ENCODE measurements around the gene PLGLB1.
"Not testable (repeated sequence)": the region's sequence is repeated elsewhere in the genome, so short reads cannot be mapped to it uniquely, and the experiment has no call there.

Gene PLGLB1

GRCh38 chr2:87021744-87022143 lies at the start of gene PLGLB1:
Gene PLGLB1 (minus strand): TSS chr2:87021844. CDS start chr2:87021783, 61 bp downstream.
- not testable (repeated sequence) for DNase-seq (ENCODE audit: low spot score)

DNA sequence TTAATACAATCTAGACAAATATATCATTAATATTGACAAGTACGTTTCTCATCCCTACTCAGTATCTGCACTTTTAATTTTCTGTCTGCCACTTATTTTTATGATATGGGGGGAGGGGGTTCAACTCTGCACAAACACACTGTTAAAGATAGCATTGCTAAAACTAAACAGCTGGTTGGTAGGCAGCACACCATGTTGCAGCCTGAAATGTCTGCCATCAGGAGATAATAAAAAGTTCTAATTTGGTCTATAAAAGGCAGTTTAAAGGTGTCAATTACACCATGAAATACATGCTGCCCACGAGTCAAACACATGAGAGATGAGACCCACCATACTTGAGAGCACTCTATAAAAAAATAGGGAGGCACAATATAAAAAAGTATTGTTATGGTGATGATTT lies 42.7 kb upstream of the PLGLB1 start:
- DNase-seq (ENCODE audit: low spot score): not testable (repeated sequence)

GRCh38 chr2:87063431-87063830 lies 41.8 kb upstream of the PLGLB1 start:
- not testable (repeated sequence) for DNase-seq (ENCODE audit: low spot score)

- DNase-seq (ENCODE audit: low spot score): not testable (repeated sequence)
Observed at GRCh38 chr2:87061519-87061918, 39.9 kb upstream of the PLGLB1 start.

GRCh38 chr2:87057606-87058005 lies 36.0 kb upstream of the PLGLB1 start:
- DNase-seq (ENCODE audit: low spot score): not testable (repeated sequence)

DNA sequence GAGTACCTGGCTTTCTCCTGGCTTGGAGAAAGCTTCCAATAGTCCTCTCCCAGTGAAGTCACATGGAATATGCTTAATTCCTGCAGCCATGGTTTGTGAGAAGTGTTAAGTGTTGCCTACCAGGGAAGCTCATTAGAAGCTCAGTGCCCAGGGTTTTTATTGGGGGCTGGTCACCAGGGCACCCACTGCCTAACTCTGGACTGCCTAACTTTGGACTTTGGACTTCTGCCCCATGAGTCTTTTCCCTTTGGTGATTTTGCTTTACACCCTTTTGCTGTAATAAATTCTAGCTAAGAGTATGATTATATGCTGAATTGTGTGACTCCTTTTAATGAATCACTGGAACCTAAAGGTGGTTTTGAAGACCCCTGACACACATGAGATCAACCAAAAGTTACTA lies 35.2 kb upstream of the PLGLB1 start:
- DNase-seq (ENCODE audit: low spot score): not testable (repeated sequence)

DNA sequence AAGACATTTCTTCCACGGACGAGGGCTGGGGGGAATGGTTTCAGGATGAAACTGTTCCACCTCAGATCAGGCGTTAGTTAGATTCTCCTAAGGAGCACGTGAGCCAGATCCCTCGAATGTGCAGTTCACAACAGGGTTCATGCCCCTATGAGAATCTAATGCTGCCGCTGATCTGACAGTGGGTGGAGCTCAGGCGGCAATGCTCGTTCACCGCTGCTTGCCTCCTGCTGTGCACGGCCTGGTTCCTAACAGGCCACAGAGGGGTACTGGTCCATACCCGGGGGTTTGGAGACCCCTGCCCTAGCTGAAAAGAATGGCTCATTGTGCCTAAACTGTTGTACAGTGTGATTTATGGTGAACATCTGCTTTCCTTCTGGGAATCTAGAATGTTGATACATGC lies 34.8 kb upstream of the PLGLB1 start:
- not testable (repeated sequence) for DNase-seq (ENCODE audit: low spot score)

DNA sequence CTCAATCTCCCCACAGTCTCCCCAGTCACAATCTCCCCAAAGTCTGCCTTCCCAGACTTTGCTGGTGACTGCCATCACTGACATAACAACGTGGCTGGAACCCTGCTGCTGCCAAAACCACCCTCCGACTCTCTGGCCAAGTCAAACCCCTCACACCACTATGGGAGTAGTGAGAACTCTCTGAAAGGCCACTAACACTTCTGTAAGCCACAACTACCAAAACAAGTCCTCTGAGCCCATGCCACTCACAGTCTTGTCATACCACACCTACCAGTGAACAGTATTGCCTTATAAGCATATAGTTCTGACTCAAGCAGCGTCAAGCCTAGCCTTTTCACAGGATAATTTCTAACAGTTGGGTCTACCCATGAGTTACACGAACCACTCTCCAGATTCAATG lies 32.7 kb upstream of the PLGLB1 start:
- DNase-seq (ENCODE audit: low spot score): not testable (repeated sequence)

DNA sequence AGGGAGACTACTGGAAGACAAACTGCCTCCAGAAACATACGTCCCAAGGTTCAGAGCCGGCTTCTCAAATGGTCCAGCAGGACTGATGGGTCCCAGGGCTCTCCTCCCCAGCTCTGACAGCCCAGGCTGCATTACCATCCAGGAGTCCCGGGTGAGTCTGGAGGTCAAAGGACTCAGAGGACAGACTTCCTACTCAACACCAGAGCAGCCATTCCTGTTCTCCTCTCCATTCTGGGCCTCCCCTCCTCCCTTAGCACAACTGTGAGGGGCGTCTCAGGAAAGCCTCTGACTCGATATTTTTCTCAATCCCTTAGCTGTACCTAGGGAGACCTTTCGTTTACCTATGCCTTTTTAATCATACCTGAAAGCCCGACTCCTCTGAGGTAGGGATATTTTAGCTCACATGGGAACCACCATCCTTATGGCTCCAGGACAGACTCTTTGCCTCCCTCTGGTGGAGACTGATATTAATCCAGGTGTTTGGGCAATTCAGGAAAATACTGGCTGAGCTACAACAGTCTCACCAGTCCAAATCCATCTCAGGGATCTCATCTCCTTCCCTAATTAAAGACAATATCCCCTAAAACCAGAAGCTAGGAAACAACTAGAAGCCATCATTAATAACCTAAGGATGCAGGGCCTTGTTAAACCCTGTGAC lies 19.8 kb upstream of the PLGLB1 start:
- not testable (repeated sequence) for DNase-seq (ENCODE audit: low spot score)

GRCh38 chr2:87028607-87029006 lies 7.0 kb upstream of the PLGLB1 start:
- not testable (repeated sequence) for DNase-seq (ENCODE audit: low spot score)

DNA sequence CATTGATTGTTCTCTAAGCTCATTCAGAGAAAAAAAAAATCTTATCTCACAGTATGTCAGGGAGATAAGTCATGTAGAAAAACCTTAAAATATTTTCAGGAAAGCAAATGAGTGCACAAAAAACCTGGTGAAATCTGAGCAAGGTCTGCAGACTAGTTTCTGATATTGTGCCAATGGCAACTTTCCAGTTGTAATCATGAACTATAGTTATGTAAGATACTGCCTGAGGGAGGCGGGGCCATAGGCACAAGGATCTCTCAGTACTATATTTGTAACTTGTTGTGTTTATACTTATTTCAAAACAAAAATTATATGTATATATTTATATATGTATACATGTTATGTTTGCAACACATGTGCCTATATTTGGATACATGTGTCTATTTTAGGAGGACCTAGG lies 5.2 kb upstream of the PLGLB1 start:
- DNase-seq (ENCODE audit: low spot score): not testable (repeated sequence)

- DNase-seq (ENCODE audit: low spot score): not testable (repeated sequence)
Observed at GRCh38 chr2:87025927-87026326, 4.3 kb upstream of the PLGLB1 start.

DNA sequence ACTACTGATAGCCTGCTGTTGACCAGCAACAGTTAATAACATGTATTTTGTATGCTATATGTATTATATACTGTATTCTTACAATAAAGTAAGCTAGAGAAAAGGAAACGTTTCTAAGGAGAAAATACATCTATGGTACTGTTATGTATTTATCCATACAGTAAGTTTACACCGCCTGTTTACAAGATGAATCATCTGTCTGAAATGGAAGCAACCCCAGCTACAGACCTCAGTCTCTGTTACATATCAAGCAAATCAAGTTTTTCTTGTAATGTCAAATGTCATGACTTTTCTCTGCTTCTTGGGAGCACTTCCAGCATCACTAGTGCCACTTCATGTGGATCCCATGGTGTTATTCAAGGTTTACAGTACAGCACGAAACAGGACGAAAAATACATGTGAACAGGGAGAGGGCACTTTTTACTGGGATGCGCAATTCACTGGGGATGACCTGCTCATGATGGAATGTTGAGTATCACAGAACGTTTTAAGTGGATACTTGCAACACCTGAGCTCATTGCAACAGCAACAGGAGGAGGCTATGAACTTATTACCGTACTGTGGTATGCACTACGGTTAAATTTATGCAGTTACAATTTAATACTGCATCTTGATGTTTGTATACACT lies 2.5 kb upstream of the PLGLB1 start:
- not testable (repeated sequence) for DNase-seq (ENCODE audit: low spot score)

DNA sequence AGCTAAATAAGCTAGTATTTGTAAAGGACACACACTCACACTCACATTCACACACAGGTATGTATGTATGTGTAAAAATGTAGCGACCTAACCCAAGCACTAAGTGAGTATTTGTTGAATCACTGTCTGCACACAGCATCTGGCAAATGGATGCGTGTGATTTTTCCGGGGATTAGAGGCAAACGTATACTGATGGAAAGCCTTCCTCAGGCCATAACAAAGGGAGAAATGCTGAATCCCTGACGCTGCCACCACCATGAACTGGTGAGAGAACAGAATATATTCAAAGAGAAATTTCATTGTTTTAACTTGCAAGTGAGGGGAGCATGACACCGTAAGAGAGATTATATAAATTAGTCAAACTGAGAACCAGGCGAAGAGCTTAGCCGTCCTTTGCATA lies 601 bp downstream of the PLGLB1 start:
- DNase-seq (ENCODE audit: low spot score): not testable (repeated sequence)

- DNase-seq (ENCODE audit: low spot score): not testable (repeated sequence)
Observed at GRCh38 chr2:87019053-87019452, 2.6 kb downstream of the PLGLB1 start.

GRCh38 chr2:87014489-87015169 lies 7.0 kb downstream of the PLGLB1 start:
- DNase-seq (ENCODE audit: low spot score): not testable (repeated sequence)

- not testable (repeated sequence) for DNase-seq (ENCODE audit: low spot score)
Observed at GRCh38 chr2:87004398-87004797, 17.2 kb downstream of the PLGLB1 start.
